Stimulated activated CD8-positive, alpha-beta memory T cell treated with anti-CD3 and anti-CD28 coated beads, Interleukin-15, amount 100 ng/mL, for 24 hours (primary cell): ENCODE measurements around the gene MTX1.

Source experiments
- DNase-seq: peaks from one replicate; pipeline ENCODE4 v3.0.0-alpha.2; 2020; ENCODE audit warnings: low read depth

Gene MTX1

GRCh38 chr1:155261852-155262673 is 53.6 kb downstream of the MTX1 start, which contains the start of gene SCAMP3:
TSS of gene SCAMP3 (minus strand) at chr1:155262360. CDS start at chr1:155262151, 209 bp downstream.
- DNase-seq: peak; percentile 67

DNA sequence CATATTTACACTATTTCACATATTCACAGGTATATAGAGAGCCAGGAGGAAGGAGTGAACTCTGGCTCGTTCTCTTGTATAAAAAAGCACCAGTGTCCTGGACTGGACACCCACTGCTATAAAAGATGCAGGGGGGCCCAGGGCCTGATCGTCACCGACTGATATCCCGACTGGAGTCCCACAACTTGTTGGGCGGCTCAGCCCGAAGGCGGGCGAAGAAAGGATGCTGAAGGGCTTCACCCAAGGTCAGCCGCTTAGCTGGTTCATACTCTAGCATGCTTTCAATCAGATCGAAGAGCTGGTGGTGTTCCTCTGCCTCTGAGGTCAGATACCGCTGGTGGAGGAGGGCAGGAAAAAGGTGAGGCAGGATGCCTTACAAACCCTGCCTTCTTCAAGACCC is 54.6 kb downstream of the MTX1 start:
- no peak for DNase-seq
